ENCODE results near the gene HSD11B2.

GRCh38 chr16:67437513-67437912, 6.6 kb downstream of the HSD11B2 start:
- no peak for TF ChIP-seq CTCF (IDR thresholded peaks at IDR 0.05; ENCODE audit: borderline replicate concordance, extremely low read depth, low read length, poor library complexity, severe bottlenecking)
- TF ChIP-seq EZH2 (IDR thresholded peaks at IDR 0.05; ENCODE audit: borderline replicate concordance, low read depth, low read length, severe bottlenecking) = no peak

Data from DND-41 (cell line).